Inferior parietal cortex (tissue), 1 donor: ENCODE results near the gene NFKBIE.
A peak's percentile ranks its signal among the peaks of the same experiment; 100 is the strongest.
"Not testable (repeated sequence)": the region's sequence is repeated elsewhere in the genome, so short reads cannot be mapped to it uniquely, and the experiment has no call there.

Experiments used
- DNase-seq: peaks from one replicate; pipeline ENCODE4 v3.0.0-alpha.2; 2016; ENCODE audit errors: extremely low spot score

The NFKBIE gene, protein sequence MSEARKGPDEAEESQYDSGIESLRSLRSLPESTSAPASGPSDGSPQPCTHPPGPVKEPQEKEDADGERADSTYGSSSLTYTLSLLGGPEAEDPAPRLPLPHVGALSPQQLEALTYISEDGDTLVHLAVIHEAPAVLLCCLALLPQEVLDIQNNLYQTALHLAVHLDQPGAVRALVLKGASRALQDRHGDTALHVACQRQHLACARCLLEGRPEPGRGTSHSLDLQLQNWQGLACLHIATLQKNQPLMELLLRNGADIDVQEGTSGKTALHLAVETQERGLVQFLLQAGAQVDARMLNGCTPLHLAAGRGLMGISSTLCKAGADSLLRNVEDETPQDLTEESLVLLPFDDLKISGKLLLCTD

GRCh38 chr6:44265007-44265721, at the start of gene NFKBIE:
Gene NFKBIE (minus strand): TSS chr6:44265551. CDS start chr6:44265346, 205 bp downstream.
- DNase-seq = peak; percentile 69

DNA sequence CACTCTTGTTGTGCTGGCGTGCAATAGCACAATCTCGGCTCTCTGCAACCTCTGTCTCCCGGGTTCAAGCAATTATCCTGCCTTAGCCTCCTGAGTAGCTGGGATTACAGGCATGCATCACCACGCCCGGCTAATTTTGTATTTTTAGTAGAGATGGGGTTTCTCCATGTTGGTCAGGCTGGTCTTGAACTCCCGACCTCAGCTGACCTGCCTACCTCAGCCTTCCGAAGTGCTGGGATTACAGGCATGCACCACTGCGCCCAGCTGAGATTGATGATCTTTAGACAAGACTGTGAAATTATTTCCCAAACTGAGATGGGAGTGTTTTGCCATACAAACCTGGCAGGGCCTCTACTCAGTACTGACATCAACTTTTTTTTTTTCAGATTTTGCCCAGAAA, 49.3 kb upstream of the NFKBIE start:
- not testable (repeated sequence) for DNase-seq

DNA sequence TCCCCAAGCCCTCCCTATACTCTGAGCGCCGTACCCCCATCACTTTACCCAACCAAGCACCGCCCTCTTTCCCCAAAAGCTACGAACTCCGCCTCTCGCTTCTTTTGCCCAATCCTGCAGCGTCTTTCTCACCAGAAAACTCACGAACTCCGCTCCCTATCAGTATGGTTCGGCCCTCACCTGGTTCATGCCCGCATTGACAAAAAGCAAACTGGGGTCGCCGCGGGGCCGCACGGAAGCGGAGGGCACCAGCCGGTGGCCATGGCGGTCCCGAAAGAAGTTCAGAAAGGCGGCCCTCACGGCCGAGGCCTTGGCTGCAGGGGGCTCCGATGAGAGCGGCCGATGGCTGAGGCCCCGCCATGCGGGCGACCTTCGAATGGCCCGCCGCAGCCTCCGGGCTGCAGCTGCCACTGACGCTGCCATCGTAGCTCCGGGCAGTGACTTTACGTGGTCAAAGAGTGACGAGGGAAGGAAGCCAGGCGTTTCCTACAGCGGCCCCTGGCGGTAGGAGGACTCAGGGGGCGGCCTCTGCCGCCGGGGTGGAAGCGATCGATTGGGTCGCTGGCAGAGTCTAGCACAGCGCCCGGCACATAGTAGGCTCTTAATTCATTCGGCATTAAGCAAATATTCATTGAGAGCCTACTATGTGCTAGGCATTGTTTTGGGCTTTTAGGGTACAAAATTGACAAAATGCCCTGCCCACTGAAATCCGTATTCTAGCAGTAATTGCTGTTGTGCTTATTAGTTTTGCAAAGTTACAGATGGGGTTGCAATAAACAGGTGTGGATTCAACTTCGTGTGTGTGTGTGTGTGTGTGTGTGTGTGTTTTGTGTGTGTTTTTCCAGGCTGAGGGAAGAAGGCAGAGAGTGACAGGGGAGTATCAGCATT, 47.8 kb upstream of the NFKBIE start, which contains the start of gene AARS2:
Gene AARS2 (minus strand): TSS at position 447 of the 888 bp plus-strand sequence. CDS start 24 bp downstream, at position 423.
- peak; percentile 91 for DNase-seq

- DNase-seq = no peak
Observed at GRCh38 chr6:44311767-44312166, 46.4 kb upstream of the NFKBIE start.

DNA sequence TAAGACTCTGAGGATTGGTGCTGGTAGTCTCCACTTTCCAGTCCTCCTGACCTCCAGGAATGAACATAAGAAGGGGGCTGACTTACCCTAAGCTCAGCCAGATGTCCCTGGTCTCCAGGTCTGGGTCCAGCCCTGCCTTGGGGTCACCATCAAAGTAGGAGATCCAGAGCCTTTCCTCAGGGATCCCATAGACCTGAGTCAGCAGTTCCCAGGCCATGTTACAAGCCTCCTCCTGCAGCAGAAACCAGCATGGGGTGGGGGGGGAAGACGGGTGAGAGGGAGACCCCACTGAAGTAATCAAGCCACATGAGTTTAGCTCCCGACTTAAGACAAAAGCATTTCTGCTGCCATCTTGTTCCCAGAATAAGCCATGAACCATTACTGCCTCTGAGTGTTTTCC, 46.0 kb upstream of the NFKBIE start:
- DNase-seq = no peak

DNA sequence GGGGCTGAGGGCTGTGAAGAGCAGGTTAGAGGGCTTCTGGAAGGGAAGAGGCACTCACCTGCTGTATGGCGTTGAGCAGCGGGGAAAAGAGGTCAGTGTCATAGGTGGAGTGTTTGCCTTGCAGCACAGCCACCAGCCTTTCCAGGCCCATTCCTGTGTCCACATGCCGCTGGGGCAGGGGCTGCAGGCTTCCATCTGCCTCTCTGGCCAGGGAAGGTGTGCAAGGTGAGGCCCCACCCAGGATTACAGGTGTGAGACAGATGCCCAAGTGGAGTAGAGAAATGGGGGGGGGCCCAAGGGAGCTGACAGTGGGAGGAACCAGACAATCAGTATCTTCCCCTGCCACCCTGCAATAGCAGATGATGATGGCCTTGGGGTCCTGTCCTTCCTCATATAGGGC, 44.9 kb upstream of the NFKBIE start:
- no peak for DNase-seq

- no peak for DNase-seq
Observed at GRCh38 chr6:44309631-44310030, 44.3 kb upstream of the NFKBIE start.

DNA sequence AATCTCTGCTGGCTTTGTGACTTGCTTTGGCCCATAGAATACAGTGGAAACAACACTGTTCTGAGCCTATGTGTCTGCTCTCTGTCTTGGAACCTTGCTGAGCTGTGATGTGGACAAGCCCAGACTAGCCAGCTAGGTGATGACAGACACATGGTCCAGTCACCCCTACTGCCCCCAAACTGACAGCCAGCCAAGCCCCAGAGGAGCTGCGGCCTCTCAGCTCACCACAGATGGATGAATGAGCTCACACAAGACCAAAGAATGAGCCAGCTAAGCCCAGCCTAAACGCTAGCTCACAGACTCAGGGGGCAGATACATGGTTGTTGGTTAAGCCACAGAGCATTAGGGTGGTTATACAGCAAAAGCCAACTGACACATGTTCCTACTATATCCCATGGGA, 43.7 kb upstream of the NFKBIE start:
- DNase-seq = no peak

DNA sequence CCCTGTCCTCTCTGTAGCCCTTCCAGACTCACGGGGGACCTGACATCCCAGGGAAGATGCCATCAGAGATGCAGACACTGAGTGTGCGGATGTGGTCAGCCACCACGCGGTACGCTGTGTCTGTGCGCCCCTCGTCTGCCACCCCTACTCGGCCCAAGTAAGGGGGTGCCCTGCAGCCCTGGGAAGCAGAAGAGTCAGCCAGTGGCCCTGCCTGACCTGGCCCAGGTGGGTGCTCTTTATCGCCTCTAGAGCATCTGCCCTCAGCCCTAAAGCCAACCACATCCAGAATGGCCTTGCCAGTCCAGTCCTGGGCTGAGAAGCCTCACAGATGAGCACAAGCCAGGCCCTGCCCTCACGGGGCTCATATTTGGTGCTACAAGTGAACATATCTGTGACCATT, 41.9 kb upstream of the NFKBIE start:
- no peak for DNase-seq

DNA sequence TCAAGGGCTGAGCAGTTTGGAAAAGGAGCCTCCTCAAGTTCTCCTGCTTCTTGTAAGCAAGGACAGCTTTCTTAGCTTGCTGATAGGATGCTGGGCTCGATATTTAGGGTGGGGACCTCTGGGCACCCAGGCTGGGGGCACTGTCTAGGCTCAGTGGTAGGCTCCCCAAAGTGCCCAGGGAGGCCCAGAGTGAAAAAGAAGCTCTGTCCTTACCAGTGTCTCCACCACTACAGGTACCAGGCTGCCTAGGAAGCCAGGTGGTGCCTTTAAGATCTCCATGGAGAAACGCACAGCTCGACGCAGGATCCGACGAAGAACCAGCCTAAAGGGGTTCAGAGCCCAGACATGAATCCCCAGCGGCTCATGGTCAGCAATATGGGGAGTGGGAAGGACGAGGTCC, 41.4 kb upstream of the NFKBIE start:
- no peak for DNase-seq

- no peak for DNase-seq
Observed at GRCh38 chr6:44305200-44305725, 39.9 kb upstream of the NFKBIE start.

DNA sequence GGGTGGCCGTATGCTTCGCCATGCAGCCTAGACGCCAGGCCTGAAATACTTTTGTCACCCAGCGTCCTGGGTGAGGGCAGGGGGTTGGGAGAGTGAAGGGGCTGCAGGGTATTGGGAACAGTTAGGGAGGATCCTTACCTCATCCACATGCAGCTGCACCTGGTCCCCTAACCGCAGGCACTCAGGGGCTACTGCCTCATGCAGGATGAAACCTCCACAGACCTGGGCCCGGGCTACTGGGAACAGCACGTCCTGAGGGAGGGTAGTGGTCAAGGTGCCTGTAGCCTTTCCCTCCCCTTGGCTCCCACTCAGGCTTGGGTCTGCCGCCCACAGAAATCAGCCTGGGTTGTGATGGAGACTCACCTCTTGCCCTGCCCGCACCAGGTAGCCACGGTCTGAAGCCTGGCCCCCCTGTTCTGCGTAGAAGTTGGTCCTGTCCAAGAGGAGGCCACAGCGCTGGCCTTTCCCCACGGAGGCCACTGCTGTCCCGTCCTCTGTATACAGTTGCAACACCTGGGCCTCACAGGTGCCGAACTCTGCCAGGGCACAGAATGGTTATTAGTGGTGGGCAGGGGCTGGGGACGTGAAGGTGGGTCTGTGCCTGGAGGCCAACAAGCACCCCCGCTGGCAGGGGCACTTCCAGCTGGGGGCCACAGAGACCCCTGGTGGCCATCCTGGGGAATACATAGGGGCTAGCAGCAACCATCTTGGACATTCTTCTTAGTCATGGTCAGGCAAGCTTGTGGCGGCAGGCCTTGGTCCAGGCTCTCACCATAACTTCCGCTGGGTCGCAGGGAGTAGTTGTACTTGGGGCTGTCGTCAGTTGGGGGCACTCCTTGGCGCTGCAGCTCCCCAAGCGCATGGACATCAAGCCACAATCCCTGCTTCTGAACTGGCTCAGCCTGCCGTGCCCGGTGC, 39.2 kb upstream of the NFKBIE start:
- DNase-seq = no peak

DNA sequence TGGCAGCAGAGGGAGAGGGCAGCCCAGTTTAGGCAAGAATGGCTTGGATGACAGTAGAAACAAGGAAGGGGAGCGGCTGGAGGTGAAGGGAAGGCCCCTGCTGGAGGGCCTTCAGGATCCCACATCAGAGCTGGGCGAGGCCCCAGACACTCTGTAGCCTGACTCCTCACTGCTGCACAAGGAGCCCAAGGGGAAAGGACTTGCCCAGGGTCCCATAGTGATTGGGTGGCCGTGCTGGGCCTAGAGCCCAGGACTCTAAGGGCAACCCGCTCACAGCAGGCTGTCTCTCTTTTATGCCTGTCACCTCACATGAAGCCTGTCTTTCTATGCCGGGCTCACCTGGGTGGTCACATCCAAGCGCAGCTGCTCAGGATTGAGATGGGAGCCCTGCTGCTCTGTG, 38.5 kb upstream of the NFKBIE start:
- no peak for DNase-seq

GRCh38 chr6:44302856-44303255, 37.5 kb upstream of the NFKBIE start:
- no peak for DNase-seq

DNA sequence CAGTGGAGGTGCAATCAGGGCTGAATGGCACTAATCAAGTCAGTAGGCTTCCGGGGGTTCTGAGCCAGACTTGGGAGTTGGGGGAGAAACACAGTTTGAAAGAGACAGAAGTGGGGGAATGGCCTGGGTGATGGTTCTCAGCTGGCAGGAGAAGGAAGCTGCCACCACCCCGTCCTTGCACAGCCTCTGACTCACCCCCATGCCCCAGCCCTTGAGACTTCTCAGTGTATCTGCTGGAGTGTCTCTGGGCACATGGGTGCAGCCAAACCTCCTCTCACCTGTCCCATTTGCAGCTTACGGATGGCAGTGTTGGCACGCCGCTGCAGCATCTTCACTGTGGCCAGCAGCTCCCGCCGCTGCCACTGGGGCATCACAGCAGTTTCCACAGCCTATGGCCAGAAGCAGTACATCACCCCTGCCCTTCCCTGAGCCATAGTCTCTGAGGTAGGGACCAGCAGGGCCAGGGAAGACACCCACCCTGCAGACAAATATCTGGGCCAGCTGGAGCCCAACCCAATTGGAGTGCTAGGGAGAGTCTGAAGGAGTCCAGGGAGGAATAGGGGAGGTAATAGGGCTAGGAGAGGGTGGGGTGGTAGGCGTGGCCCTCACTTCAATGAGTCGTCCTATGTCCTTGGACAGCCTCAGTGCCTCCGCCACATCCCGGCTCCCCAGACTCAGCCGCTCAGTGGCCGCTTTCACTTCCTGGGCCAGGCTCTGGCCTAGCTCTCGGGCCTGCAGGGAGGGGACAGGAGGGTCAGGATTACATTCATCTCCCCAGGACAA, 36.6 kb upstream of the NFKBIE start:
- DNase-seq = no peak

- no peak for DNase-seq
Observed at GRCh38 chr6:44301106-44301505, 35.8 kb upstream of the NFKBIE start.

- DNase-seq = no peak
Observed at GRCh38 chr6:44300292-44300823, 35.0 kb upstream of the NFKBIE start.

- DNase-seq = no peak
Observed at GRCh38 chr6:44298864-44299263, 33.5 kb upstream of the NFKBIE start.

GRCh38 chr6:44298055-44298803, 32.9 kb upstream of the NFKBIE start:
- DNase-seq = no peak
